H1 (cell line): Measurements from ENCODE around the gene SKAP1. TPM values are rescaled to one million over a fixed set of nuclear protein-coding genes. Genes with fewer than 3 reads are reported as not detected.

Experiments
- CTCF ChIP-seq, 3 experiments: IDR thresholded peaks; 1 replicate in 2 of 3; 2 replicates in 1 of 3; pipeline versions ENCODE4 v1.5.1 to v1.6.1; 2011; ENCODE audit warnings: low read length in 3 of 3, mild to moderate bottlenecking in 3 of 3, inconsistent platforms in 2 of 3, low read depth in 1 of 3, moderate library complexity in 1 of 3; ENCODE audit not compliant: insufficient read depth in 1 of 3; ENCODE audit errors: control extremely low read depth in 1 of 3
- NRF1 ChIP-seq: IDR thresholded peaks from 2 replicates; pipeline ENCODE4 v1.6.1; 2011; ENCODE audit warnings: mild to moderate bottlenecking, low read depth, low read length, improper control_type of control experiment
- RAD21 ChIP-seq, 2 experiments: IDR thresholded peaks in 1 of 2; conservative IDR thresholded peaks in 1 of 2; 2 replicates each; pipeline ENCODE4 v1.6.1; 2011; ENCODE audit warnings: low read depth in 2 of 2, low read length in 2 of 2, improper control_type of control experiment in 1 of 2, inconsistent platforms in 1 of 2, mild to moderate bottlenecking in 1 of 2, moderate library complexity in 1 of 2
- polyA plus RNA-seq, 7 experiments: library from polyadenylated mRNA; depleted of rRNA in 3 of 7; stranded (reverse) in 5 of 7; unstranded in 2 of 7; fragments of >200 nt in 5 of 7; fragments of 200-250 nt in 2 of 7; gene quantifications; 1 replicate in 5 of 7; 2 replicates in 1 of 7; 4 replicates in 1 of 7; pipeline versions ENCODE4 v1.2.1 to v1.2.3, GENCODE V29; 2011 to 2013; ENCODE audit warnings: missing spikeins in 2 of 7, mixed read lengths in 2 of 7
- total RNA-seq: library from RNA; stranded (reverse); fragmentation: NEBNext Ultra II Directional; extraction: Animal tissue kit (Norgen Biotek cat#: 25700); gene quantifications from 2 replicates; pipeline ENCODE4 v1.2.1, GENCODE V29; 2021

SKAP1 gene
- total and polyA plus RNA-seq, 2 of the 8 experiments (the other 6 are each of a cell fraction or from before 2014, with no cell fraction given) = not detected

- TF ChIP-seq CTCF (IDR thresholded peaks at IDR 0.05; ENCODE audit: control extremely low read depth in 1 of 3, insufficient read depth in 1 of 3, low read depth in 1 of 3, low read length in 3 of 3) (peak; percentile 37 to 81 (median 76)), NRF1 (no peak), RAD21 (IDR thresholded peaks at IDR 0.05 in 1 of 2, conservative IDR thresholded peaks at IDR 0.05 in 1 of 2; ENCODE audit: low read depth in 2 of 2, low read length in 2 of 2) (peak; percentile 84 to 85)
Observed at GRCh38 chr17:48181653-48182052, 248.4 kb downstream of the SKAP1 start (continued).
